Hematopoietic multipotent progenitor cell treated with erythropoietin and hydrocortisone succinate and interleukin-3 and kit ligand, for 8 days (in vitro differentiated cells): ENCODE data around the gene ZNF664.

Experiments
- DNase-seq: peaks from one replicate; pipeline ENCODE4 v3.0.0-alpha.2; 2015

The ZNF664 gene

DNA sequence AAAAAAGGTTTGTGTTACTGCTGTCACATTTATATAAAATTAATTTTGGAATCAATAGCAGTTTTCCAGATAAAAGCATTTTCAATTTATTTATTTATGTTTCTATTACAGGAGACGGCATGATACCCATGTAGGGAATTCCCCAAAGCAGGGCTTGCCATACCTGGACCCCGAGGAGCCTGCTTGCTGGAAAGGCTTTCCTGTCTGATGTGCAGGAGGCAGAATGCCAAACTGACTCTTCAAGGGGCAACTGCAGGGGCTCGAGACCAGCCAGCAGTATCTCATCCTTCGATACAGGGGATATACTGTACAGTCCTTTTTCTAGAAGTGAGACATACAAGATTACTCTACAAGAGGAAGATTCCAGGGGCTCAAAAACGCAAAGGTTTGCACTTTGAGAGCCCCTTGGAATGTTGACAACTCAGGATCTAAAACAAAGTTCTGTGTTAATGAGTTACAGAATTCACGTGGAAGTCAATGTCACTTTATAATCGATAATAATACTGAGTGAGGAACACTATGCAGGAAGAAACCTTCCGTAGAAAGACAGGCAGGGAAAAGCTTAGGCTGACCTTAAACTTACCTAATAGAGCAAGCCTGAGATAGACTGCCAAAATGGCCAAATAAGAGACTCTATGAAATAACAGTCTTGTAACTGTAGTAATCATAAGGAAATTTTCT lies 38.6 kb downstream of the ZNF664 start:
- no peak for DNase-seq

DNA sequence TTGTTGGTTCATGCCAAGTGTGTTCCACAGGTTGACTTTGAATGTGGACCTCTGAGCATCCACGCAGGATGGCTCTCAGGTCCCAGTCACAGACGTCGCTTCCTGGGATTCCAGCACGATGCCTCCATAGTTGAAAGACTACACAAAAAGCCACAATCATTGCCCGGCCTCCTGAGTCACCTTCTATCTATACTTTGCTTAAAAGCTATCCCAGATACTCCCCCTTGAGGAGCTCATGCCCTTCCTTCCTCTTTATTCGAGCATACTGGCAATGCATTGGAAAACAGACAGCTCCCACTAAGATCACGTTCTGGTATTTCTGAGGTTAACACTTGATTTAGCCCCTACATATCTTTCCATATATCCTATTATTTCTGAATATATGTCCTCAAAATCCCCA lies 40.1 kb downstream of the ZNF664 start:
- DNase-seq, result no peak

DNA sequence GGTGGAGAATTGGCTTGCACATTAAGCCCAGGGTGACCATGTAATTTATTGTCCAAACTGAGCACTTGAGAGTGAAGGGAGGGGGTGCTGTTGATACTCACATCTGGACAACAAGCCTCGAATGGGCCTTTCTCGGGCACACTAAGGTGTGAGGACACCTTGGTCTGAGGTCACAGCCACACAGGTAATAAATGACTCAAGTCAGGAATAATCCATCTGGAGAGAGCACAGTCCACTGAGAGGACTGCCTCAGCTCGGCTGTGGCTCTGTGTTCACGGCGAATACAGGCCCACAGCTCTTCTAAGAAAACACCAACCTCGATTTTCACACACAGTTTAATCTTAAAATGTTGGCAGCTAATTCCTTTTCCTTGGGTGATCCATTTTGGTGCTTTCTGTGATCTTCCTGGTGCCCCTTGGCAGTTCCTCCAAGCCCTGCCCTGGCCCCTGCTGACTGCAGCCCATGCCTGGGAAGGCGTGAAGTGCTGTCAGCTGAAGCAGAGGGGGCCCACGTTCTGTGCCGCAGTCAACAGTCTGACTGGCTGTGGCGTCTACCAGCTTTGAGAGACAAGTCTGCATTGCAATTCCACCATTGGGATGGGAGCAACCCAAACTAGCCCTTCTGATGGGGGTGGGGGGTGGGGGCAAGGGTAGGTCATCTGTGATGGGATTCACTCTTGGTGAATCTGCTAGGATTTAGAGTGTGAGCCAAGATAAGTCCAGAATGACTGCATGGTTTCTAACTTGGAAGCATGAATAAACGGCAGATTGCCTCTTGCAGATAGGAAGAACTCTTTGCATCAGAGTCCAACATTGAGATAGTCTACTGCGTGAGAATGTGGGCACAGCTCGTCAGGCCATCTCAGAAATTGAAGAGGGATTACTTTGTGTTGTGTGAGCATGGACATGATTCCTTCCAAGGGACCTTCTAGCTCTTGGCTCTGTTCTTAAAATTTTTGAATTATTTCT lies 42.8 kb downstream of the ZNF664 start:
- no peak for DNase-seq

- DNase-seq, result no peak
These were observed 44.0 kb downstream of the ZNF664 start for GRCh38 chr12:124017064-124017463.

GRCh38 chr12:124018539-124018938 lies 45.5 kb downstream of the ZNF664 start:
- DNase-seq, result no peak

GRCh38 chr12:124019115-124019514 lies 46.1 kb downstream of the ZNF664 start:
- DNase-seq, result no peak

- DNase-seq, result no peak
These were observed 47.5 kb downstream of the ZNF664 start for GRCh38 chr12:124020514-124020949.

DNA sequence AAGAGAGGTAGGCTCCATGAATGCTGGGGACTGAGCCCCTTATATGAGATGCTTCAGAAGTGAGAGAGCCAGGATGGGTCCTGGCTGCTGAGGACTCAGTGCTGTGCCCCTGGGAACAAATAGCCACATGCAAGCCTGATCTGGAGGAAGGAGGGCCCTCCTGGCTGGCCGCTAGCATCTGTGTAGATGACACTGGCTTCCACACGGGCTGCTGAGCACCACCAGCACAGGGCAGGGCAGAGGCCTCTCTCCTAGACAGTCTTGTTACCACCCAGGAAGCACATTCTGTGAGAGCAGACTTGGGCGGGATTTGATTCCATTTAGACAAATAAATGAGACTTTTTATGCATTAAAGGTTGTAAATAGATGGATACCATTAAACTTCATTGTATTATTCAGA lies 48.0 kb downstream of the ZNF664 start:
- DNase-seq, result no peak

GRCh38 chr12:124022161-124022560 lies 49.1 kb downstream of the ZNF664 start:
- DNase-seq, result no peak

DNA sequence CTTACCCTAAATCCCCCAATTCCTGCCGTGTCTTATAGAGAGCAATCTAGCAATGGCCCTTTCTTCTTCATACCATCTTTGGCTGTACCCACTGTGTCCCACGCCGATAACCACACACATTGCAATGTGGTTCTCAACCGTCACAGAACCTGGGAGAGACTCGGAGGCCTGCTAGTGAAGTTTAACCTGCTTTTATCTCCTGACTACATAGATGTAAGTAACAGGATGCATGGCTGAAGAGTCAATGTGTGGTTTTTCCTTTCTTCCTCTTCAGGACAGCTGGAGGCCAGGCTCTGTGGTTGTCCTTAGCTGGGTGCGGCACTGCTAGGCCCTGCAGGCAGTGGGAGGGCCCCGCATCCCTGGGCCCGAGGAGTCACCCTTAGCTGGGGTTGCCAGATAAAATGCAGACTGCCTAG lies 51.3 kb downstream of the ZNF664 start:
- peak; percentile 95 for DNase-seq

DNA sequence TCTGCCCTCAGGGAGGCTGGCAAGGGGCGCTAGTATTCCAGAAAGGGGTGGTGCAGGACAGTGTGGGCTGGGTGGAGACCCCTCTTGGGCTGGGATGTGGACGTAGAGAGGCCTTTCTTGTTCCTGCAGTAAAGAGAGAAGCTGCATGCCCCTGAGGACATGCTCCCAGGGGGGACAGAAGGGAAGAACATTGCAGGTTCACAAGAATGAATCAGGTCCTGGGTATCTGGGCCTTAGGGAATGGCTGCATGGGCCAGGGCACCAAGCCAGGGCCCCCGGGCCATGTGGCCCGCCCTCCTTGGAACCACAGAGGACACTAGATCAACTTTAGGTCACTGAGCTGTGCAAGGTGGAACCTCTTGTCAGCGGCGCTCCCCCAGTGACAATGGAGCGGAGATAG lies 51.8 kb downstream of the ZNF664 start:
- DNase-seq, result peak; percentile 41

DNA sequence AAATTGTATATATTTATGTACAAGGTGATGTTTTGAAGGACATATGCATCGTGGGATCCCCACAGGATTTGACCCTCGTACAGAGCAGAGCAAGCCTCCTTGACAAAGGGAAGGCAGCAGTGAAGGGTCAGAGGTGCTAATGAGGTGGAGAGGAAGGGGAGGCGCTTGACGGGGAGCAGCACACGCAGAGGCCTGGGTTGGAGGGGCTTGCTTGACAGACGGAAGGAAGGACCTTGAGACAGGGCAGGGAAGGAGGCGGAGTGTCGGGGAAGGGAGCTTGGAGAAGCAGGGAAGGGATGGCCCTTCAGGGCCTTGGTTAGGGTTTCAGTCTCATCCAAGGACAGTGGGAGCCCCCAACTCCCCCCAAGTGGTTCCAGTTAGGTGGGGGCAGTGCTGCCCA lies 52.6 kb downstream of the ZNF664 start:
- DNase-seq, result no peak

GRCh38 chr12:124026755-124027745 lies 54.0 kb downstream of the ZNF664 start:
- peak; percentile 72 for DNase-seq

GRCh38 chr12:124027753-124028554 lies 54.9 kb downstream of the ZNF664 start:
- DNase-seq, result no peak

DNA sequence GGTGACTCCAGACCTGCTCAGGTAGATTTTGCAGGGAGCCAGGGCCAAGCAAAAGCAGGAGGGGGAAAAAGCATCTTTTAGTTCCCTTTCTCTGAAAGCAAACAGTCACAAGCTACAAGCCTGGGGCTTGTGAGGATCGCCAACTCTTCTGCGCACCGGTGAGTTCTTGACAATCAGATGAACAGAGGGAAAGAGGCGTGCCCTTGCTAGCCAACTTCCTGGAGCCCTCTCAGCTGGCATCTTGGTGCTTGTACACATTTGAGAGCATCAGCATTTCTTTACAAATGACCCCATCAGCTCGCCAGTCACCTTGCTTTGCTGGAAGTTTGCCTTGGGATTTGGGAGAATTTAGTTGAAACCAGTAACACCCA lies 55.5 kb downstream of the ZNF664 start:
- DNase-seq, result peak; percentile 27

DNA sequence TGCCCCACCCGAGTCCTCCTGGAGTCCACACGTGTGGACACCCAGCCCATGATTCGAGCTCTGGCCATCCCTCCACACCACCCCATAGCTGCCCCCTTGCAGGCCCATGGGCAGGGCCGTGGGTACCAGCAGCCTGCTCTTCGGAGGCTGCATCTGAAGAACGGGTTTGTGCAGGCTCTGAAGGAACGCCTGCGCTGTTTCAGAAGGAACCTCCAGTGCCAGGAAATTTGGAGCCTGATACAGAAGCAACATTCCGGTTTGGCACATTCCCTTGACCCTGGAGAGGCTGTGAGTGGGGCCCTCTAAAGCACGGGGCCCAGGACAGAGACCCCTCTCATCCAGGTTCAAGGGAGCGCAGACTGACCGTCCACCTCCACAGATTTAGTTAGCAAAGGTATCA lies 57.0 kb downstream of the ZNF664 start:
- no peak for DNase-seq

DNA sequence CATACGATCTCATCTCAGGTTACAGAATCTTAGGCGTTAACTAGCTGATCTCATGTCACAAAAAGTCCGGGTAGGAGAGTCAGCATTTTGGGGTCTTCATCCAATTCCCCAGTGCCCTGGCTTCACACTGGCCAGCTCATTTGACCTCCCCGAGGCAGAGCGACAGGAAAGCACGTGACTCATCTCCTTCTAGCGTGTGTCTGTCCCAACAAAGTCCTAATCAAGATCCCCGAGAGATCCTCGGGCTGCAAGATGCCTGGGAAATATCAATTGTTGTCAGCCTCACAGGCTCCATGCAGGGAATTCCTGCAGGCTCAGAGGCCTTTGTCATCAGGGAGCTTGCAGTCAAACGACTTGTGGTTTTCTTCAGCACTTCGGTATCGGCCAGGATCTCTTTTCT lies 57.5 kb downstream of the ZNF664 start:
- DNase-seq, result no peak

DNA sequence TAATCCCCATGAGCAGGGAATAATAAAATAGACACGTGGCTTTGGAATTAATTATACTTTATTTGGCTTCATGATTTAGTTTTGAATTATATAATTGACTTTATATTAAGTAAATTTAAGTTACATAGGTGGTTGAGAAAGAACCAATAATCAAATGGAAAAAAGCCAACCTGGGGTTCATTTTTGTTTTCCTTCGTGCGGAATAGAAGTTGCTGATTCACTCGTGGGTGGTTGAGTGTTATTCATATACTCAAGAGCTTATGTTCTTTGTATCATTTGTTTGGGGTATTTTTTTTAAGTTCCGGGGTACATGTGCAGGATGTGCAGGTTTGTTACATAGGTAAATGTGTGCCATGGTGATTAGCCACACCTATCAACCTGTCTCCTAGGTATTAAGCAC lies 58.0 kb downstream of the ZNF664 start:
- no peak for DNase-seq

DNA sequence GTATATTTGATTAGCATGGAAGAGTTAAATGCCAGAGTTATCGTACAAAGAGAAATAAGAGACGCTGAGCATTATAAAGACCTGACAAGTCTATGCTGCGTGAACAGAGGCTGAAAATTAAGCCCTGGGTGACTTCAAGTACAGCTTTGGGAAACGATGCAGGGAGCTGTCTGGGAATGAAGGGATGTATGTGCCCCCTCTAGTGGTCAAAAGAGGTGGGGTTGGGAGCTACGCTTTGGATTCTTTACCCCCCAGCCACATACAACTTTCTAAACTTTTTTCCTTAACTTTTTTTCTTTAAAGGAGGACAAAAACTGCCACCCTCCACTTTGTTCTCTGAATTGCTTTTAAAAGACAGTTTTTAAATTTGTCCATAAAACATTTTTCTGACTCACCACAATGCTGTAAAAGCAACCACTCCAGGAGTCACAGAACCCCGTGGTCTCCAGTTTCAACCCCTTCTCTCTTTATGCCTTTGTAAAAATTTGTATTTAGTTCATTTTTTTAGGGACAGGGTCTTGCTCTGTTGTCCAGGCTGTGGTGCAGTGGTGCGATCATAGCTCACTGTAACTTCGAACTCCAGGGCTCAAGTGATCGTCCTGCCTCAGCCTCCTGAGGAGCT lies 59.4 kb downstream of the ZNF664 start:
- peak; percentile 68 for DNase-seq

DNA sequence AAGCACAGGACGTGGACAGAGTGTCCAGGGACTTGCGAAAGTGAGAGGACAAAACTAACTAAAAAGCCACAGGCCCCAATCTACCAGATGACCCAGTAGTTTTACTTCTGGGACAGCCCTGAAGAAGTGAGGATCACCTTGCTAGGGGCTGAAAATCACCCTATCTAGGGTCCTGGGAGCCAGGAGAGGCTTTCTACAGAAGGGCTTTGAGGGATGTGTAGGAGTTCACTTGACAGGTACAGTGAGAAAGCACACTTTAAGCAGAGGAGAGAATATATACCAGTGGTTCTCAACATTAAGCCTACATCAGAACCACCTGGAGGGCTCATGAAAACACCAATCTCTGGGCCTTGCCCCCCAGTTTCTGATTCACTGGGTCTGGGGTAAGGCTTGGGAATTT lies 60.8 kb downstream of the ZNF664 start:
- DNase-seq, result no peak

- DNase-seq, result no peak
These were observed 61.3 kb downstream of the ZNF664 start for GRCh38 chr12:124034297-124034696.

GRCh38 chr12:124035163-124035562 lies 62.1 kb downstream of the ZNF664 start:
- DNase-seq, result no peak
